Hematopoietic multipotent progenitor cell (in vitro differentiated cells): ENCODE measurements around the gene PCDH1. TPM values are rescaled to one million over a fixed set of nuclear protein-coding genes. Genes with fewer than 3 reads are reported as not detected.
"Not testable (repeated sequence)": the region's sequence is repeated elsewhere in the genome, so short reads cannot be mapped to it uniquely, and the experiment has no call there.

Experiments used
- DNase-seq, 3 donors: peaks; one replicate each; pipeline ENCODE4 v3.0.0-alpha.2; 2011 to 2015; ENCODE audit warnings: low read depth in 2 of 3, low spot score in 2 of 3
- total RNA-seq: library from RNA; depleted of rRNA; stranded (reverse); fragments of >200 nt; gene quantifications from one replicate; pipeline ENCODE4 v1.2.3, GENCODE V29; 2012

Gene PCDH1
- total RNA-seq, 1 donor: 0.27 TPM

- DNase-seq: no peak
Measured at GRCh38 chr5:141840280-141840812, 37.9 kb downstream of the PCDH1 start.

GRCh38 chr5:141839015-141839513, 39.1 kb downstream of the PCDH1 start:
- peak in 1 of 3 donors; percentile 54 for DNase-seq

GRCh38 chr5:141838326-141839014, 39.7 kb downstream of the PCDH1 start:
- DNase-seq: no peak

GRCh38 chr5:141835928-141836670, 42.1 kb downstream of the PCDH1 start:
- peak in 1 of 3 donors; percentile 47 for DNase-seq

- no peak for DNase-seq
Measured at GRCh38 chr5:141834331-141834730, 43.9 kb downstream of the PCDH1 start.

- DNase-seq: no peak
Measured at GRCh38 chr5:141832131-141832530, 46.1 kb downstream of the PCDH1 start.

GRCh38 chr5:141828162-141828561, 50.0 kb downstream of the PCDH1 start:
- DNase-seq: no peak

GRCh38 chr5:141826674-141827073, 51.5 kb downstream of the PCDH1 start:
- DNase-seq: no peak

GRCh38 chr5:141825791-141826560, 52.2 kb downstream of the PCDH1 start:
- DNase-seq: peak in 1 of 3 donors; percentile 13

GRCh38 chr5:141825241-141825671, 53.0 kb downstream of the PCDH1 start:
- no peak for DNase-seq

- DNase-seq: no peak
Measured at GRCh38 chr5:141824717-141825116, 53.5 kb downstream of the PCDH1 start.

GRCh38 chr5:141823056-141823455, 55.2 kb downstream of the PCDH1 start:
- DNase-seq: no peak

GRCh38 chr5:141822144-141822543, 56.1 kb downstream of the PCDH1 start:
- no peak for DNase-seq

GRCh38 chr5:141821430-141821925, 56.7 kb downstream of the PCDH1 start:
- no peak for DNase-seq

- not testable (repeated sequence) for DNase-seq
Measured at GRCh38 chr5:141820686-141821085, 57.5 kb downstream of the PCDH1 start.

- DNase-seq: no peak
Measured at GRCh38 chr5:141817631-141818030, 60.6 kb downstream of the PCDH1 start.

GRCh38 chr5:141816598-141817399, 61.4 kb downstream of the PCDH1 start:
- no peak for DNase-seq

GRCh38 chr5:141815796-141816180, 62.4 kb downstream of the PCDH1 start:
- no peak for DNase-seq

GRCh38 chr5:141815051-141815795, 63.0 kb downstream of the PCDH1 start:
- no peak for DNase-seq
